Measurements from ENCODE around the gene KRTAP4-16.
"Not testable (repeated sequence)": the region's sequence is repeated elsewhere in the genome, so short reads cannot be mapped to it uniquely, and the experiment has no call there.

- not testable (repeated sequence) for TF ChIP-seq POLR2A (IDR thresholded peaks at IDR 0.05; ENCODE audit: extremely low read depth, insufficient read length); CTCF (IDR thresholded peaks at IDR 0.05; ENCODE audit: low read depth, low read length); MAX (IDR thresholded peaks at IDR 0.05; ENCODE audit: low read depth, low read length)
Observed at GRCh38 chr17:41054556-41054955, 47.5 kb downstream of the KRTAP4-16 start.
